H1 (cell line): ENCODE measurements around the gene PRG2. TPM values are rescaled to one million over a fixed set of nuclear protein-coding genes. Genes with fewer than 3 reads are reported as not detected.

Source experiments
- CTCF ChIA-PET: fragments of 300-600 bp; sonication (Branson Sonifier 250); formaldehyde crosslinking; loops from one replicate; lab custom pipeline; 2021; ENCODE audit not compliant: partially characterized antibody; lab: Charles Lee
- POLR2A ChIA-PET: fragments of 300-600 bp; sonication (Branson Sonifier 250); formaldehyde crosslinking; loops from one replicate; lab custom pipeline; 2021; ENCODE audit warnings: inconsistent platforms; ENCODE audit not compliant: partially characterized antibody; lab: Charles Lee
- DNase-seq, 2 experiments: peaks; one replicate each; pipeline versions ENCODE4 v3.0.0 to v3.0.0-alpha.2; 2010 to 2022; ENCODE audit warnings: low spot score in 2 of 2, low read depth in 1 of 2, mixed read lengths in 1 of 2
- FAIRE-seq: peaks from 2 replicates; lab custom pipeline; 2011; peaks lifted over from hg19 to GRCh38; lab: Jason Lieb, UNC
- H2AFZ ChIP-seq: 2 replicates; pipeline ENCODE4 v1.8.1; 2012; ENCODE audit warnings: low read length, inconsistent platforms
- H2AK5ac ChIP-seq: 2 replicates; pipeline ENCODE4 v1.6.1; 2013; ENCODE audit warnings: low read depth, low read length
- H2BK120ac ChIP-seq: replicated peaks from 2 replicates; pipeline ENCODE3; 2013; ENCODE audit warnings: low read depth, low read length, inconsistent platforms
- H2BK12ac ChIP-seq: 2 replicates; pipeline ENCODE4 v1.6.1; 2013; ENCODE audit warnings: low read depth, low read length
- H2BK15ac ChIP-seq: 2 replicates; pipeline ENCODE4 v1.6.1; 2013; ENCODE audit warnings: low read length
- H2BK20ac ChIP-seq: 2 replicates; pipeline ENCODE4 v1.6.1; 2013; ENCODE audit warnings: low read length
- H2BK5ac ChIP-seq: 2 replicates; pipeline ENCODE4 v1.6.1; 2013; ENCODE audit warnings: low read depth, low read length
- H3K14ac ChIP-seq: 2 replicates; pipeline ENCODE4 v1.6.1; 2013; ENCODE audit warnings: inconsistent platforms; ENCODE audit not compliant: insufficient read length
- H3K18ac ChIP-seq: 2 replicates; pipeline ENCODE4 v1.6.1; 2013; ENCODE audit warnings: low read length; ENCODE audit errors: extremely low read depth
- H3K23ac ChIP-seq: 2 replicates; pipeline ENCODE4 v1.6.1; 2013; ENCODE audit warnings: inconsistent platforms; ENCODE audit not compliant: insufficient read length
- H3K23me2 ChIP-seq: 2 replicates; pipeline ENCODE4 v1.6.1; 2013; ENCODE audit warnings: low read depth, low read length
- H3K27ac ChIP-seq: 2 replicates; pipeline ENCODE4 v1.6.1; 2011; ENCODE audit warnings: low read depth, low read length, inconsistent platforms
- H3K27me3 ChIP-seq, 4 experiments: replicated peaks in 1 of 4; 1 replicate in 1 of 4; 2 replicates in 3 of 4; pipeline versions ENCODE4 v1.6.1 to v1.8.1; 2011 to 2013; ENCODE audit warnings: low read length in 3 of 4, mild to moderate bottlenecking in 3 of 4, inconsistent platforms in 2 of 4, mixed read lengths in 2 of 4, moderate library complexity in 1 of 4; ENCODE audit not compliant: control insufficient read depth in 3 of 4, insufficient read depth in 3 of 4; ENCODE audit errors: extremely low read depth in 1 of 4
- H3K36me3 ChIP-seq, 4 experiments: 2 replicates each; pipeline versions ENCODE4 v1.6.1 to v1.8.1; 2011 to 2013; ENCODE audit warnings: mild to moderate bottlenecking in 4 of 4, low read length in 3 of 4, moderate library complexity in 2 of 4, control low read depth in 1 of 4, inconsistent platforms in 1 of 4; ENCODE audit not compliant: insufficient read depth in 4 of 4, control insufficient read depth in 2 of 4
- H3K4ac ChIP-seq: replicated peaks from 2 replicates; pipeline ENCODE3; 2013; ENCODE audit warnings: low read length, low read depth, mixed read lengths, inconsistent platforms; ENCODE audit not compliant: insufficient read length
- H3K4me1 ChIP-seq, 4 experiments: replicated peaks in 1 of 4; 1 replicate in 1 of 4; 2 replicates in 3 of 4; pipeline versions ENCODE4 v1.6.1 to v1.8.1; 2011 to 2013; ENCODE audit warnings: low read length in 3 of 4, inconsistent platforms in 2 of 4, mixed read lengths in 1 of 4; ENCODE audit not compliant: insufficient read depth in 4 of 4, control insufficient read depth in 3 of 4
- H3K4me2 ChIP-seq, 2 experiments: 2 replicates each; pipeline versions ENCODE4 v1.6.1 to v1.8.1; 2011 to 2013; ENCODE audit warnings: low read depth in 2 of 2, low read length in 2 of 2, control low read depth in 1 of 2, inconsistent platforms in 1 of 2, mild to moderate bottlenecking in 1 of 2; ENCODE audit not compliant: insufficient read depth in 1 of 2
- H3K4me3 ChIP-seq, 4 experiments: fragments of 200-600, 300-600 bp in 1 of 4; sonication (generic), shearing (Covaris generic), sonication (Bioruptor Twin) in 1 of 4; 2 replicates each; pipeline versions ENCODE4 v1.5.1 to v1.8.1; 2011 to 2016; ENCODE audit warnings: low read length in 4 of 4, low read depth in 3 of 4, control low read depth in 2 of 4, inconsistent platforms in 2 of 4, mild to moderate bottlenecking in 2 of 4, mixed read lengths in 1 of 4, moderate library complexity in 1 of 4; ENCODE audit not compliant: insufficient read depth in 2 of 4; ENCODE audit errors: extremely low read depth in 1 of 4
- H3K56ac ChIP-seq: replicated peaks from 2 replicates; pipeline ENCODE3; 2013; ENCODE audit warnings: low read depth, mild to moderate bottlenecking, mixed read lengths, low read length, inconsistent platforms; ENCODE audit not compliant: insufficient read length
- H3K79me1 ChIP-seq: 2 replicates; pipeline ENCODE4 v1.6.1; 2013; ENCODE audit warnings: low read depth, low read length, control low read depth
- H3K79me2 ChIP-seq, 2 experiments: 2 replicates each; pipeline versions ENCODE4 v1.6.1 to v1.8.1; 2012 to 2013; ENCODE audit warnings: low read length in 2 of 2, mild to moderate bottlenecking in 2 of 2, inconsistent platforms in 1 of 2; ENCODE audit not compliant: insufficient read depth in 2 of 2, control insufficient read depth in 1 of 2
- H3K9ac ChIP-seq, 4 experiments: replicated peaks in 1 of 4; 1 replicate in 1 of 4; 2 replicates in 3 of 4; pipeline versions ENCODE4 v1.6.1 to v1.8.1; 2011 to 2013; ENCODE audit warnings: low read depth in 3 of 4, low read length in 3 of 4, control low read depth in 2 of 4, mild to moderate bottlenecking in 2 of 4, moderate library complexity in 2 of 4, inconsistent platforms in 1 of 4; ENCODE audit errors: extremely low read depth in 1 of 4
- H3K9me3 ChIP-seq, 2 experiments: 2 replicates each; pipeline versions ENCODE4 v1.6.1 to v1.8.1; 2012 to 2013; ENCODE audit warnings: mild to moderate bottlenecking in 2 of 2, moderate library complexity in 2 of 2, control low read depth in 1 of 2, inconsistent platforms in 1 of 2, low read depth in 1 of 2, low read length in 1 of 2, mixed read lengths in 1 of 2; ENCODE audit not compliant: insufficient read depth in 2 of 2
- H4K20me1 ChIP-seq, 2 experiments: replicated peaks in 1 of 2; 2 replicates each; pipeline versions ENCODE3 to v1.8.1; 2011 to 2013; ENCODE audit warnings: inconsistent platforms in 2 of 2, low read length in 2 of 2, mild to moderate bottlenecking in 1 of 2; ENCODE audit not compliant: insufficient read depth in 2 of 2, control insufficient read depth in 1 of 2
- H4K5ac ChIP-seq: 2 replicates; pipeline ENCODE4 v1.6.1; 2013; ENCODE audit warnings: low read length, low read depth, mixed read lengths, inconsistent platforms; ENCODE audit not compliant: insufficient read length
- H4K8ac ChIP-seq: 2 replicates; pipeline ENCODE4 v1.8.0; 2013; ENCODE audit warnings: mild to moderate bottlenecking, moderate library complexity, low read length, inconsistent platforms; ENCODE audit not compliant: insufficient read depth; ENCODE audit errors: extremely low read depth
- H4K91ac ChIP-seq: replicated peaks from 2 replicates; pipeline ENCODE3; 2013; ENCODE audit warnings: low read length, mixed read lengths, inconsistent platforms; ENCODE audit not compliant: insufficient read length
- CBX8 ChIP-seq: fragments of 300-800, 300-1000 bp; sonication (generic); IDR thresholded peaks from 2 replicates; pipeline ENCODE4 v1.7.1; 2016; ENCODE audit warnings: low read depth, low read length, borderline replicate concordance
- CEBPB ChIP-seq: IDR thresholded peaks from 2 replicates; pipeline ENCODE4 v1.6.1; 2012; ENCODE audit warnings: low read depth, low read length
- HDAC6 ChIP-seq: IDR thresholded peaks from one replicate; pipeline ENCODE4 v1.7.1; 2012; ENCODE audit warnings: low read depth, mild to moderate bottlenecking, inconsistent platforms, low read length, moderate library complexity
- KDM1A ChIP-seq: fragments of 200-600, 300-600 bp; sonication (generic); IDR thresholded peaks from 2 replicates; pipeline ENCODE4 v1.7.1; 2016; ENCODE audit warnings: mild to moderate bottlenecking, low read length, borderline replicate concordance
- MAFK ChIP-seq: IDR thresholded peaks from 2 replicates; pipeline ENCODE4 v1.6.1; 2012; ENCODE audit warnings: low read depth, mild to moderate bottlenecking, improper control_type of control experiment, low read length
- POLR2AphosphoS5 ChIP-seq: IDR thresholded peaks from 2 replicates; pipeline ENCODE4 v1.6.1; 2011; ENCODE audit warnings: low read depth, low read length
- RFX5 ChIP-seq: IDR thresholded peaks from 2 replicates; pipeline ENCODE4 v1.6.1; 2011; ENCODE audit warnings: low read depth, low read length, improper control_type of control experiment, borderline replicate concordance
- SIX5 ChIP-seq: IDR thresholded peaks from 2 replicates; pipeline ENCODE4 v1.6.1; 2011; ENCODE audit warnings: mild to moderate bottlenecking, low read depth, low read length
- SP1 ChIP-seq: IDR thresholded peaks from 2 replicates; pipeline ENCODE4 v1.6.1; 2011; ENCODE audit warnings: low read depth, low read length
- TEAD4 ChIP-seq: IDR thresholded peaks from 2 replicates; pipeline ENCODE4 v1.6.1; 2012; ENCODE audit warnings: low read depth, low read length, inconsistent platforms, mixed read lengths
- ZNF274 ChIP-seq: IDR thresholded peaks from 2 replicates; pipeline ENCODE4 v1.7.0; 2012; ENCODE audit warnings: low read length, borderline replicate concordance; ENCODE audit errors: extremely low read depth
- WGBS, 2 experiments: shearing (Covaris generic) in 1 of 2; methylation state at CpG; one replicate each; pipeline versions ENCODE4 v1.1.6 to v1.1.7; 2013 to 2015; ENCODE audit warnings: low lambda C conversion rate in 2 of 2, mixed read lengths in 2 of 2, inconsistent platforms in 1 of 2, low coverage in 1 of 2, missing lambda C conversion rate in 1 of 2; ENCODE audit not compliant: insufficient replicate concordance in 2 of 2, insufficient coverage in 1 of 2, insufficient read length in 1 of 2; ENCODE audit errors: extremely low coverage in 1 of 2, missing lambda C conversion rate in 1 of 2; 5-methylcytosine and 5-hydroxymethylcytosine counted together
- polyA plus RNA-seq, 7 experiments: library from polyadenylated mRNA; depleted of rRNA in 3 of 7; stranded (reverse) in 5 of 7; unstranded in 2 of 7; fragments of >200 nt in 5 of 7; fragments of 200-250 nt in 2 of 7; gene quantifications; 1 replicate in 5 of 7; 2 replicates in 1 of 7; 4 replicates in 1 of 7; pipeline versions ENCODE4 v1.2.1 to v1.2.3, GENCODE V29; 2011 to 2013; ENCODE audit warnings: missing spikeins in 2 of 7, mixed read lengths in 2 of 7
- total RNA-seq: library from RNA; stranded (reverse); fragmentation: NEBNext Ultra II Directional; extraction: Animal tissue kit (Norgen Biotek cat#: 25700); gene quantifications from 2 replicates; pipeline ENCODE4 v1.2.1, GENCODE V29; 2021
- TF ChIP-seq, protein P1 (sequence below): IDR thresholded peaks from 2 replicates; pipeline ENCODE4 v1.6.1; 2012; ENCODE audit warnings: inconsistent platforms

PRG2 gene
- total and polyA plus RNA-seq, 2 of the 8 experiments (the other 6 are each of a cell fraction or from before 2014, with no cell fraction given), result 0.32 TPM; not detected in 1

- H3K18ac ChIP-seq, result no peak overlapping the region
- no peak overlapping the region for H2BK12ac ChIP-seq
- H3K9ac ChIP-seq, result no peak overlapping the region
- H4K5ac ChIP-seq, result no peak overlapping the region
- H2BK20ac ChIP-seq, result no peak overlapping the region
- FAIRE-seq (peak; percentile 87), DNase-seq (peak; percentile 21 to 83)
- H2BK15ac ChIP-seq, result no peak overlapping the region
- H4K8ac ChIP-seq, result no peak overlapping the region
- no peaks in the 10 kb centered on the region for H3K4me1 ChIP-seq
- H3K4me2 ChIP-seq, result no peak overlapping the region
- H3K23ac ChIP-seq, result no peak overlapping the region
- no peak overlapping the region for H4K91ac ChIP-seq
- CTCF ChIA-PET, result interaction anchor here (1.0 to 2.4 kb wide), 13 partner anchors 13 to 1144 kb away, joined by 3 to 8 read pairs (median 4); no protein-coding TSS in a partner anchor
- WGBS, 2 experiments, result 50% methylated on average over 9 of the region's 10 CpGs; no CpG with 5 or more reads in 1 of the 2 experiments
- no peak overlapping the region for H2AFZ ChIP-seq
- no peaks in the 10 kb centered on the region for H3K9me3 ChIP-seq
- H3K79me2 ChIP-seq, result no peaks in the 10 kb centered on the region
- no peak overlapping the region for H2BK5ac ChIP-seq
- no peaks in the 10 kb centered on the region for H4K20me1 ChIP-seq
- H2BK120ac ChIP-seq, result no peak overlapping the region
- no peak overlapping the region for H3K27ac ChIP-seq
- no peak overlapping the region for H3K4ac ChIP-seq
- H3K56ac ChIP-seq, result no peak overlapping the region
- H3K36me3 ChIP-seq, result no peaks in the 10 kb centered on the region
- POLR2A ChIA-PET, result interaction anchor here (0.9 to 2.0 kb wide), 7 partner anchors 9 to 258 kb away, joined by 3 to 5 read pairs (median 3); no protein-coding TSS in a partner anchor
- peaks cover 0 to 2% (median 0%) of the 10 kb centered on the region in 4 experiments; a peak in 1 of 7 replicates for H3K27me3 ChIP-seq
- H3K79me1 ChIP-seq, result no peaks in the 10 kb centered on the region
- H2AK5ac ChIP-seq, result no peak overlapping the region
- H3K14ac ChIP-seq, result no peak overlapping the region
- H3K23me2 ChIP-seq, result peaks cover 4% of the 10 kb centered on the region; the same call in 1 of the 2 replicates
- no peak overlapping the region for H3K4me3 ChIP-seq
- TF ChIP-seq SIX5 (no peak), CEBPB (no peak), RFX5 (no peak), ZNF274 (no peak), TEAD4 (peak; percentile 85), KDM1A (no peak), HDAC6 (no peak), CBX8 (no peak), POLR2AphosphoS5 (no peak), SP1 (no peak), MAFK (no peak)
- TF ChIP-seq, protein P1, sequence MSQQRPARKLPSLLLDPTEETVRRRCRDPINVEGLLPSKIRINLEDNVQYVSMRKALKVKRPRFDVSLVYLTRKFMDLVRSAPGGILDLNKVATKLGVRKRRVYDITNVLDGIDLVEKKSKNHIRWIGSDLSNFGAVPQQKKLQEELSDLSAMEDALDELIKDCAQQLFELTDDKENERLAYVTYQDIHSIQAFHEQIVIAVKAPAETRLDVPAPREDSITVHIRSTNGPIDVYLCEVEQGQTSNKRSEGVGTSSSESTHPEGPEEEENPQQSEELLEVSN, result no peak
Measured at GRCh38 chr11:57379732-57380131, 10.7 kb downstream of the PRG2 start.
